Tibial nerve (tissue), 4 donors: ENCODE measurements around the gene PCDHGA3. TPM values are rescaled to one million over a fixed set of nuclear protein-coding genes. Genes with fewer than 3 reads are reported as not detected.
"Not testable (repeated sequence)": the region's sequence is repeated elsewhere in the genome, so short reads cannot be mapped to it uniquely, and the experiment has no call there.

Experiments
- DNase-seq, 2 donors: peaks; one replicate each; pipeline ENCODE4 v3.0.0-alpha.2; 2019; ENCODE audit warnings: low spot score in 2 of 2
- H3K27ac ChIP-seq, 4 donors: fragments of 200-600 bp; sonication (generic) in 3 of 4; one replicate each; pipeline ENCODE4 v1.5.1; 2017 to 2019; ENCODE audit warnings: mild to moderate bottlenecking in 1 of 4
- H3K27me3 ChIP-seq, 2 donors: fragments of 200-600 bp; sonication (generic) in 1 of 2; one replicate each; pipeline versions ENCODE4 v1.5.1 to v1.6.0; 2017 to 2019
- H3K36me3 ChIP-seq, 3 donors: fragments of 200-600 bp; sonication (generic); one replicate each; pipeline ENCODE4 v1.5.1; 2018 to 2019
- H3K4me1 ChIP-seq, 4 donors: fragments of 200-600 bp; sonication (generic) in 3 of 4; one replicate each; pipeline ENCODE4 v1.5.1; 2017 to 2019
- H3K4me3 ChIP-seq, 4 donors: fragments of 200-600 bp; sonication (generic) in 3 of 4; one replicate each; pipeline ENCODE4 v1.5.1; 2017 to 2019; ENCODE audit warnings: mild to moderate bottlenecking in 1 of 4, moderate library complexity in 1 of 4
- H3K9me3 ChIP-seq, 4 donors: fragments of 200-600 bp; sonication (generic) in 3 of 4; one replicate each; pipeline ENCODE4 v1.5.1; 2017 to 2019
- EP300 ChIP-seq, 2 donors: sonication (generic); formaldehyde crosslinking; IDR thresholded peaks; one replicate each; pipeline ENCODE4 v1.6.1; 2017; ENCODE audit warnings: antibody characterized with exemption in 2 of 2, mild to moderate bottlenecking in 1 of 2
- POLR2A ChIP-seq, 2 donors: fragments of 450-650 bp; IDR thresholded peaks; one replicate each; pipeline ENCODE4 v1.6.1; 2017; ENCODE audit warnings: antibody characterized with exemption in 2 of 2, mild to moderate bottlenecking in 2 of 2, moderate library complexity in 2 of 2
- WGBS, 2 donors: methylation state at CpG; one replicate each; pipeline ENCODE4 v1.1.5; 2018; 5-methylcytosine and 5-hydroxymethylcytosine counted together
- total RNA-seq, 4 donors: library from RNA; depleted of rRNA; stranded (reverse); fragments of >200 nt; gene quantifications; one replicate each; pipeline ENCODE4 v1.1.0, GENCODE V29; 2016
- TF ChIP-seq, protein P1 (sequence below), 5 experiments: fragments of 200-600 bp in 3 of 5; fragments of 450-650 bp in 2 of 5; sonication (generic) in 3 of 5; IDR thresholded peaks; one replicate each; pipeline ENCODE4 v1.5.1; 2016 to 2019; ENCODE audit warnings: antibody characterized with exemption in 5 of 5, mild to moderate bottlenecking in 3 of 5, moderate library complexity in 2 of 5

Gene PCDHGA3
- 10 to 100 TPM in 1 of 4 donors, 1 to 10 TPM in 3; 6.5 to 10.5 (median 8.7) TPM for total RNA-seq

DNA sequence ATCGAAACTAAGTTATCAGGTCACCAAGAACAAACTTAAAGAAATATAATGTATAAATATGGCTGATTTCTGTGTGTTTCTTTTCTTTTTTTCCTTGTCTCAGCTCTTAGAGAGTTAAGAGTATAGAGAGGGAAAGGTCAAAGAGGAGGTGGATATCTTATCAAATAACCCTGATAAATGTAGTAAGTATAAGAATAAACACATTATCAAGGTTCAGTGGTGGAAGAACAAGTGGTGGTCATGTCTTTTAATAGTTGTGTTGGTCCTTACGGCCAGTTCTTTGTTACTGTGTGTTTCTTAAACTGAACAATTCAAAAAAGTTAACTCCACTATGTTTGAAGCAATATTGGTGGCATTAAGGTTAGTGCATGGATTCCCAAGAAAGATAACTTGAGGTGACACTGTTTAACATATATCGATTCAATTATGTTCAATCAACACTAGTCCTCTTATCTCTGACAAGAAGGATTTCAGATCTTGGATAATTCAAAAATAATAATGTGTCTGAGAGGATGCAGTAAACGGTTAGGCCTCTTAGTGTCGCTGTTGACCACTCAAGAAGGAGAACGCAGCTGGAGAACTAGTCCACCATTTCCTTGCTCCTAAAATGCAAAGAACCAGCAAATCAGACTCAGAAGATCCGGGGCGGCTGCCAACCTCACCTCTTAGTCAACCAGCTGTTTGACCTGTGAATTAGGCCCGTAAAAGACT lies at the start of gene PCDHGA3:
Gene PCDHGA3, plus strand, starts transcription at position 588 of the 711 bp plus-strand sequence. CDS start 205 bp downstream, outside the sequence.
- Histone ChIP-seq H3K9me3 (peaks cover 7 to 100% (median 48%) of the 10 kb centered on the region in 4 donors), H3K36me3 (peaks cover 0 to 8% (median 0%) of the 10 kb centered on the region in 3 donors), H3K27ac (no peak within 1 kb of the TSS), H3K27me3 (no peaks in the 10 kb centered on the region), H3K4me3 (peak within 1 kb of the TSS in 2 of 4 donors; percentile 9 to 29), H3K4me1 (no peaks in the 10 kb centered on the region)
- WGBS, 2 donors: 25 to 31% methylated on average over 9 of the region's 9 CpGs
- TF ChIP-seq, protein P1, sequence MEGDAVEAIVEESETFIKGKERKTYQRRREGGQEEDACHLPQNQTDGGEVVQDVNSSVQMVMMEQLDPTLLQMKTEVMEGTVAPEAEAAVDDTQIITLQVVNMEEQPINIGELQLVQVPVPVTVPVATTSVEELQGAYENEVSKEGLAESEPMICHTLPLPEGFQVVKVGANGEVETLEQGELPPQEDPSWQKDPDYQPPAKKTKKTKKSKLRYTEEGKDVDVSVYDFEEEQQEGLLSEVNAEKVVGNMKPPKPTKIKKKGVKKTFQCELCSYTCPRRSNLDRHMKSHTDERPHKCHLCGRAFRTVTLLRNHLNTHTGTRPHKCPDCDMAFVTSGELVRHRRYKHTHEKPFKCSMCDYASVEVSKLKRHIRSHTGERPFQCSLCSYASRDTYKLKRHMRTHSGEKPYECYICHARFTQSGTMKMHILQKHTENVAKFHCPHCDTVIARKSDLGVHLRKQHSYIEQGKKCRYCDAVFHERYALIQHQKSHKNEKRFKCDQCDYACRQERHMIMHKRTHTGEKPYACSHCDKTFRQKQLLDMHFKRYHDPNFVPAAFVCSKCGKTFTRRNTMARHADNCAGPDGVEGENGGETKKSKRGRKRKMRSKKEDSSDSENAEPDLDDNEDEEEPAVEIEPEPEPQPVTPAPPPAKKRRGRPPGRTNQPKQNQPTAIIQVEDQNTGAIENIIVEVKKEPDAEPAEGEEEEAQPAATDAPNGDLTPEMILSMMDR (IDR thresholded peaks at IDR 0.05): peak in 2 of 5 experiments; percentile 14 to 25
- no peak for TF ChIP-seq POLR2A (IDR thresholded peaks at IDR 0.05)
- DNase-seq: no peak

DNA sequence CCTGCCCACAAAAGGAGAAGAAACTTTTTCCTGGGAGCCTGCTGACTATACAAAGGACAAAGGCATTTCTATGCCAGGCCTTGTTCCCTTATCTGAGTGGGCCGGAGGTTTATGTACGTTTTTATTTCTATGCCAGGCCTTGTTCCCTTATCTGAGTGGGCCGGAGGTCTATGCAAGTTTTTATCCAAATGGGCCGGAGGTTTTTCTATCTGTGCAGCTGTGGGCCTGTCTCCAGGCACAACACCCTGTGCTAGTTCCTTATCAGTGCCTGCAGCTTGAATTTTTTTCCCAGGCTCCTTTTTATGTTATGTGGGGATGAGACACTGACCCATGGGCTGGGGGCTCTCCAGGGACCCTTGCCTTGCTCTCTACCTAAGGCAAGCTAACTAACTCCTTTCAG lies 45.3 kb upstream of the PCDHGA3 start:
- no peaks in the 10 kb centered on the region for H3K27me3 ChIP-seq
- no peak for DNase-seq
- TF ChIP-seq POLR2A (IDR thresholded peaks at IDR 0.05) (no peak), EP300 (IDR thresholded peaks at IDR 0.05) (no peak)
- TF ChIP-seq, protein P1 (IDR thresholded peaks at IDR 0.05): no peak
- H3K4me3 ChIP-seq: no peak overlapping the region
- peak overlapping the region in 1 of 4 donors; percentile 23 for H3K27ac ChIP-seq
- WGBS, 2 donors: 50 to 66% methylated on average over 4 of the region's 4 CpGs
- H3K4me1 ChIP-seq: no peaks in the 10 kb centered on the region
- H3K9me3 ChIP-seq: peaks cover 0 to 100% (median 47%) of the 10 kb centered on the region in 4 donors
- peaks cover 0 to 97% (median 0%) of the 10 kb centered on the region in 3 donors for H3K36me3 ChIP-seq

DNA sequence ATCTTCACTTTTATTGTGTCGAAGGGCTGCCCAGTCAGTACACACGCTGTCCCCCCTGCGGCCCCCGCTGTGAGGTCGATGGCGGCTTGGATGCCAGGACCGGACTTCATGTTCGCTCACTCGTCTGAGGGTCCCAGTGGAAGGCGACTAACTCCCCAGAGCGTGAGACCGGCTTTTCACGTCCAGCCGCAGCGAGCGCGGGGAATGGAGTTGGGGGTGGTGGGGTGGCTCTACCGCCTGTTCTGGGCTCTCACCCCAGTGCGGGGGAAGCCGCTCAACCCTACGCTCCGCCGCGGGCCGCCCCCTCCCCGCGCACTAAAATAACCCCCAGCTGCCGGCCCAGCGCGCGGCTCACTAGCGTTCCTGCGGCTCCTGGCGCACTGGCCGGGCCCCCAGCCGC lies 39.9 kb upstream of the PCDHGA3 start, which contains the start of gene SLC25A2:
Gene SLC25A2, minus strand, starts transcription at position 294 of the 400 bp plus-strand sequence. Its CDS starts 184 bp downstream, at position 110.
- H3K4me1 ChIP-seq: no peaks in the 10 kb centered on the region
- H3K9me3 ChIP-seq: peaks cover 0 to 100% (median 46%) of the 10 kb centered on the region in 4 donors
- WGBS, 2 donors: 51 to 52% methylated on average over 21 to 22 of the region's 36 CpGs
- H3K4me3 ChIP-seq: no peak within 1 kb of the TSS
- no peak within 1 kb of the TSS for H3K27ac ChIP-seq
- DNase-seq: no peak
- peaks cover 0 to 95% (median 0%) of the 10 kb centered on the region in 3 donors for H3K36me3 ChIP-seq
- H3K27me3 ChIP-seq: no peaks in the 10 kb centered on the region
- TF ChIP-seq, protein P1 (IDR thresholded peaks at IDR 0.05): no peak
- TF ChIP-seq POLR2A (IDR thresholded peaks at IDR 0.05) (no peak), EP300 (IDR thresholded peaks at IDR 0.05) (no peak)

DNA sequence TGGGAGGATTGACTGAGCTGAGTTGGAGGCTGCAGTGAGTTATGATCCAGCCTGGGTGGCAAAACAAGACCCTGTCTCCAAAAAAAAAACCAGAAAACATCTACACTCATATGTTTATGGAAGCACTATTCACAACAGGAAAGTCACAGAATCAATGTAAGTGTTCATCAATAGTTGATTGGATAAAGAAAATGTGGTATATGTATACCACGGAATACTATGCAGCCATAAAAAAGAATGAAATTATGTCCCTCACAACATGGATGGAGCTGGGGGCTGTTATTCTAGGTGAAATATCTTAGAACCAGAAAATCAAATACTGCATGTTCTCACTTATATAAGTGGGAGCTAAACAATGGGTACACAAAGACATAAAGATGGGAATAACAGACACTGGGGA lies 37.0 kb upstream of the PCDHGA3 start:
- no peak overlapping the region for H3K4me3 ChIP-seq
- no peak for DNase-seq
- H3K9me3 ChIP-seq: peaks cover 0 to 100% (median 47%) of the 10 kb centered on the region in 4 donors
- TF ChIP-seq, protein P1 (IDR thresholded peaks at IDR 0.05): no peak
- TF ChIP-seq EP300 (IDR thresholded peaks at IDR 0.05): no peak
- no peak for TF ChIP-seq POLR2A (IDR thresholded peaks at IDR 0.05)
- no peaks in the 10 kb centered on the region for H3K4me1 ChIP-seq
- 96 to 97% methylated on average over 1 of the region's 1 CpG for WGBS, 2 donors
- no peaks in the 10 kb centered on the region for H3K27me3 ChIP-seq
- H3K36me3 ChIP-seq: peaks cover 0 to 86% (median 0%) of the 10 kb centered on the region in 3 donors
- H3K27ac ChIP-seq: no peak overlapping the region

DNA sequence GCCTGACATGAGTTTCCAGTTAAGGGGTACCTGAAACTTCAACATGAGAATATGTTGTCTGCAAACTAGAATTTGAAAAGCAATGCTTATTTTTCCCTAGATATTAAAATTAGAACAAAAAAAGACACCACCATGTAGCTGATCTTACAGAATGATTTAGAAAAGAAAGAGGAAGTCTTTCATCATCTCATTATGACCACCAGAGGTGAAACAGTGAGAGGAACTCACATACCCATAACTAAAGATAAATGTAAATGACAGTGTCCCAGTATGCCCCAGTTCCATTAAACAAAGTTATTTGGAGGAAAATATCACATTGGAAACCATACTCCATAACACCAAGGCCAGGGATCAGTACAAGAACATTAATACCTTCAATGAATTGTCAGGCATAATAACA lies 29.9 kb upstream of the PCDHGA3 start:
- H3K27ac ChIP-seq: no peak overlapping the region
- no peaks in the 10 kb centered on the region for H3K27me3 ChIP-seq
- H3K36me3 ChIP-seq: peaks cover 0 to 91% (median 12%) of the 10 kb centered on the region in 3 donors
- no peak overlapping the region for H3K4me3 ChIP-seq
- TF ChIP-seq EP300 (IDR thresholded peaks at IDR 0.05): no peak
- no peak for TF ChIP-seq POLR2A (IDR thresholded peaks at IDR 0.05)
- no peak for DNase-seq
- no peaks in the 10 kb centered on the region for H3K4me1 ChIP-seq
- peaks cover 6 to 100% (median 52%) of the 10 kb centered on the region in 4 donors for H3K9me3 ChIP-seq

DNA sequence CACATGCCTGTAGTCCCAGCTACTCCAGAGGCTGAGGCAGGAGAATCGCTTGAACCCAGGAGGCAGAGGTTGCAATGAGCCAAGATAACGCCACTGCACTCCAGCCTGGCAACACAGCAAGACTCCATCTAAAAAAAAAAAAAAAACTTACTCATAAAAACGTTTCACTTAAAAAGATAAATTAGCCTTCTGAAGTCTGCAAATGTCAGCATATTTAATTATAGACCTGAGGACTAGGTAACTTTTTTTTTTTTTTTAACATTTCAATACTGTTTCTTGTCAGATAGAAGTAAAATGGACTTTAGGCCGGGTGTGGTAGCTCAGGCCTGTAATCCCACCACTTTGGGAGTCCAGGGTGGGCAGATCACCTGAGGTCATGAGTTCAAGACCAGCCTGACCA lies 26.7 kb upstream of the PCDHGA3 start:
- Histone ChIP-seq H3K36me3 (peaks cover 0 to 80% (median 19%) of the 10 kb centered on the region in 3 donors), H3K9me3 (peaks cover 8 to 90% (median 52%) of the 10 kb centered on the region in 4 donors), H3K4me1 (peaks cover 0 to 11% (median 7%) of the 10 kb centered on the region in 4 donors)
- H3K4me3 ChIP-seq, H3K27me3 ChIP-seq, DNase-seq, H3K27ac ChIP-seq: not testable (repeated sequence)
- 91 to 94% methylated on average over 4 of the region's 4 CpGs for WGBS, 2 donors
